Measurements from ENCODE around the gene PRKAR1A.

The PRKAR1A gene

DNA sequence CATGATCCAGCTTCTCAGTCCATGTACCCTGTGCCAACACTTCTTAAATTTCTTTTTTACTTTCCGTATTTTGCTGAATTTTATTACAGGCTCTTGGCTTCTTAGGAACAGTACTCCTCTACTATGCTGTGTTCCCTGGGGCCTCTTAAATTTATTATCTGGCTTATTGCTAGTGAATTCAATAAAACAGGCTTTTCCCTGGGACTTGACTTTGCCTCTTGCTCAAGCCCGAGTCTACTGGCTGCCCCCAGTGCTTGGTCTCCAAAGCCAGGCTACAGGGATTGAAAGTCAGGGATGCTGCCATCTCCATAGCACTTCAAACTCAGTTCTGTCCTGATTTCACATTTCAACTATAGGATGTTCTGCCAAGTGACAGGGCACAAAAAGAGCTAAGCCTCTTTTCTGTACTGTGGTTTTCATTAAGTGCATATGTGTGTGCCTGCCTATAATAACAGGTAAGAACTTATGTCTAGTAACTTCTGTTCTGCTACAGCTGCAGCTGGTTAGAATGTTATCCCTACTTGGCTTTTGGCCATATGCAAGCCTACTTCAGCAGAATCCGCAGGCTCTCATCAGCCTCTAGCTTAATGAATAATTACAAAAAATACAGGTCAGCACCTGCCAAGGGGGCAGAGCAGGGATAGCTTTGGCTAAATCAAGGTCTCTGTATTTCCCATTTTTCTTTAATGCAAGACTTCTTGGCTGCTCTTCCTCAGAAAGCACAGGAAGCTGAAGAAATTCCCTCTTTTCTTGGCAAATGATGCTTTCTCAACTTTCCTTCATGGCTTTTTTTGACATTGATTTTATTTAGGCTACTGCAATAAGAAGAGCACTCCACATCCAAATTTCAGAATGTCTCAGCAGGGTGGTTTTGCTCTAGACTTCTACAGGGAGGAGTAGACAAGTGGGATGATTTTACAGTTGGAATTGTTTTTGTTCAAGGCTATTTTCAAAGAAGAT is 80.7 kb downstream of the PRKAR1A start:
- Histone ChIP-seq H3K27ac (no peak overlapping the region), H3K36me3 (replicated peaks) (no peaks in the 10 kb centered on the region), H3K4me3 (ENCODE audit: low read depth, low read length) (no peak overlapping the region), H3K27me3 (replicated peaks) (no peaks in the 10 kb centered on the region)
- no peak for DNase-seq
- in situ Hi-C loops (cut with HindIII; ENCODE audit: low pct_ligation_motif_present, low sequenced_read_pairs): no loop called here
- TF ChIP-seq, protein P1, sequence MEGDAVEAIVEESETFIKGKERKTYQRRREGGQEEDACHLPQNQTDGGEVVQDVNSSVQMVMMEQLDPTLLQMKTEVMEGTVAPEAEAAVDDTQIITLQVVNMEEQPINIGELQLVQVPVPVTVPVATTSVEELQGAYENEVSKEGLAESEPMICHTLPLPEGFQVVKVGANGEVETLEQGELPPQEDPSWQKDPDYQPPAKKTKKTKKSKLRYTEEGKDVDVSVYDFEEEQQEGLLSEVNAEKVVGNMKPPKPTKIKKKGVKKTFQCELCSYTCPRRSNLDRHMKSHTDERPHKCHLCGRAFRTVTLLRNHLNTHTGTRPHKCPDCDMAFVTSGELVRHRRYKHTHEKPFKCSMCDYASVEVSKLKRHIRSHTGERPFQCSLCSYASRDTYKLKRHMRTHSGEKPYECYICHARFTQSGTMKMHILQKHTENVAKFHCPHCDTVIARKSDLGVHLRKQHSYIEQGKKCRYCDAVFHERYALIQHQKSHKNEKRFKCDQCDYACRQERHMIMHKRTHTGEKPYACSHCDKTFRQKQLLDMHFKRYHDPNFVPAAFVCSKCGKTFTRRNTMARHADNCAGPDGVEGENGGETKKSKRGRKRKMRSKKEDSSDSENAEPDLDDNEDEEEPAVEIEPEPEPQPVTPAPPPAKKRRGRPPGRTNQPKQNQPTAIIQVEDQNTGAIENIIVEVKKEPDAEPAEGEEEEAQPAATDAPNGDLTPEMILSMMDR (IDR thresholded peaks at IDR 0.05; ENCODE audit: low read depth, low read length, missing control alignments): no peak

DNA sequence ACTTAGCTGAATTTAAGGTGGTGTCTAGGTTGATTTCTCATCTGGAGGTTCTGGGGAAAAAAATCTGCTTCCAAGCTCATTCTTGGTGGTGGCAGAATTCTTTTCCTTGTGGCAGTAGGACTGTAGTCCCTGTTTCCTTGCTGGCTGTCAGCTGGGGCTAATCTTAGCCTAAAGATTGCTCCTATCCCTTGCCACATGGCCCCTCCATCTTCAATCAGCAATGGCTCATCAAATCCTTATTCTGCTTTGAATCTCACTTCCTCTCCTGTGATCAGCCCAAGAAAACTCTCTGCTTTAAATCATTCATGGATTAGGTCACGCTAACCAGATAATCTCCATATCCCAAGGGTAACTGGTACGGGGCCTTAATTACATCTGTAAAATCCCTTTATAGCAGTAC is 82.3 kb downstream of the PRKAR1A start:
- DNase-seq: no peak
- peaks cover 6% of the 10 kb centered on the region for H3K27me3 ChIP-seq (replicated peaks)
- in situ Hi-C loops (cut with HindIII; ENCODE audit: low pct_ligation_motif_present, low sequenced_read_pairs): no loop called here
- H3K4me3 ChIP-seq (ENCODE audit: low read depth, low read length): no peak overlapping the region
- TF ChIP-seq, protein P1 (IDR thresholded peaks at IDR 0.05; ENCODE audit: low read depth, low read length, missing control alignments): no peak
- H3K36me3 ChIP-seq (replicated peaks): no peaks in the 10 kb centered on the region
- H3K27ac ChIP-seq: no peak overlapping the region

DNA sequence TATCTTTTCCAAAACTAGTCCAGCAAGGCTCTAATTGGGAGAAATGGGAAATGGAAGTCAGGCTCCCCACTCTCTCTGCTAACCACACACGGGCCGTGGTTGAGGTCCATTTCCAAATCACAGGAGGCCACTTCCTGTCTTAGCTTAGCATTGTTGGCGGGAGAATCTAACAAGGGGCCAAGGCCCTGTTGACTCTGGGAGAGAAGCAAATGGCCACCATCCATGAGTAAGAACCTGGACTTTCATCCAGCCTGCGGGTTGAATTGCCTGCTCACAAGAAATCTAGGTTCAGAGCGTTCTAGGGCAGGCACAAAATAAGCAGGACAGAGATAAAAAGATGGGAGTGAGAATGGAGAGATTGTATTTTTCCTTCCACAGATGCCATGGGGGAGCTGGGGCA is 83.3 kb downstream of the PRKAR1A start:
- Histone ChIP-seq H3K4me3 (ENCODE audit: low read depth, low read length) (no peak overlapping the region), H3K27me3 (replicated peaks) (peaks cover 15% of the 10 kb centered on the region), H3K27ac (no peak overlapping the region), H3K36me3 (replicated peaks) (no peaks in the 10 kb centered on the region)
- DNase-seq: no peak
- in situ Hi-C loops (cut with HindIII; ENCODE audit: low pct_ligation_motif_present, low sequenced_read_pairs): no loop called here
- TF ChIP-seq, protein P1 (IDR thresholded peaks at IDR 0.05; ENCODE audit: low read depth, low read length, missing control alignments): no peak

DNA sequence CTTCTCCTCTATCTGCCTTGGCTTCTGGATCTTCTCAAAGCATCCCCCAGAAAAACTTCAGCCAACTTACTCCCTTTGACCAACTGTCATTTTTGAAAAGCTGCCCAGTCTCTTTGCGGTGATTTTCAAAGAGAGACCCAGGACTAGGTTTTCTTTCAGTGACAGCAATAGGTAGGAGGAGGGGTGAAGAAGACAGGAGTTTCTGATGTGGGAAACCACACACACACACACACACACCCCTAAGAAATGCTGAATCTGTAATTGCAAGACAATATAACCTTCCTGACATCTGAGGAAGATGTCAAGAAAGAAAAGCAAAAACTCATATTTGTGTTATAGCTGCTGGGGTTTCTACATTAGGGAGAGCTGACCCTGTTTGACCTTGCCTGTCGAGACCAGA is 83.8 kb downstream of the PRKAR1A start:
- Histone ChIP-seq H3K4me3 (ENCODE audit: low read depth, low read length) (no peak overlapping the region), H3K27ac (no peak overlapping the region), H3K27me3 (replicated peaks) (peaks cover 18% of the 10 kb centered on the region), H3K36me3 (replicated peaks) (no peaks in the 10 kb centered on the region)
- no peak for DNase-seq
- TF ChIP-seq, protein P1 (IDR thresholded peaks at IDR 0.05; ENCODE audit: low read depth, low read length, missing control alignments): no peak
- in situ Hi-C loops (cut with HindIII; ENCODE audit: low pct_ligation_motif_present, low sequenced_read_pairs): no loop called here

DNA sequence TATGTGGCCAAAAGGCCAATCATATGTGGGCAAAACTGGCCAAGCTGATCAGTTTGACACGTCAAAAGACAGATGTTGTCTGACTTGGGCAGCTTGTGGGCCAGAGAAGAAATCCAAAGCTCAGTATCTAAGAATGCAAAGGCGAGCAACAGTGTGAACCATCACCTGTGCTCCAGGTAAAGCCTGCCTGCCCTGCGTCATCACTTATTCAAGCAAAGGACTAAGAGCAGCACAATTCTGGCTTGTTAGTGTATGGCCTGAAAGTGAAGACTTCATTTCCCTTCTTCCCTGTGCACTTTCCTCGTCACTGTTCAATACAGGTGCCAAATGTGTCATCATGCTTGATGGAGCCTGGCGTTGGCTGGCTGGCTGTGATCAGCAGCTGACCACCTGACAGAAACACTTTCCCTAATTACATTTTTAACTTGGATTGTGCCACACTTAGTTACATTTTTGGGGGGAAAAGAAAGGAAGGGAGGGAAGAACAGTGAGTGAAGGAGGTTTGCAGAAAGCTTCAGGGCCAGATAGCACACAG is 84.2 kb downstream of the PRKAR1A start:
- no peaks in the 10 kb centered on the region for H3K36me3 ChIP-seq (replicated peaks)
- no peak for DNase-seq
- in situ Hi-C loops (cut with HindIII; ENCODE audit: low pct_ligation_motif_present, low sequenced_read_pairs): no loop called here
- TF ChIP-seq, protein P1 (IDR thresholded peaks at IDR 0.05; ENCODE audit: low read depth, low read length, missing control alignments): no peak
- peaks cover 22% of the 10 kb centered on the region for H3K27me3 ChIP-seq (replicated peaks)
- no peak overlapping the region for H3K27ac ChIP-seq
- no peak overlapping the region for H3K4me3 ChIP-seq (ENCODE audit: low read depth, low read length)
